ENCODE results near the gene HBM. TPM values are rescaled to one million over a fixed set of nuclear protein-coding genes. Genes with fewer than 3 reads are reported as not detected.
"Not testable (repeated sequence)": the region's sequence is repeated elsewhere in the genome, so short reads cannot be mapped to it uniquely, and the experiment has no call there.

The HBM gene
- total RNA-seq, 1 experiment from 2014 or later = not detected

- no peak for ATAC-seq
- no peak overlapping the region for H3K27ac ChIP-seq (ENCODE audit: low read length)
- no TSS peak for BruUV-seq (replicated peaks)
Observed at GRCh38 chr16:159136-159849, 6.5 kb upstream of the HBM start.

GRCh38 chr16:160242-160641, 5.5 kb upstream of the HBM start:
- ATAC-seq; H3K27me3 ChIP-seq (ENCODE audit: control insufficient read depth, insufficient read depth, low read length); CTCF ChIA-PET; H3K4me3 ChIP-seq (ENCODE audit: low read depth in 2 of 2, low read length in 2 of 2); H3K9me3 ChIP-seq (ENCODE audit: control insufficient read depth, insufficient read depth, low read depth, low read length); H3K36me3 ChIP-seq (ENCODE audit: control insufficient read depth, insufficient read depth, low read length); intact Hi-C loops (cut with micrococcal nuclease; ENCODE audit: unreplicated experiment); in situ Hi-C loops (cut with HindIII; ENCODE audit: low pct_unique_long_range_greater_than_20kb, low sequenced_read_pairs); BruUV-seq (replicated peaks); DNase-seq (ENCODE audit: low read depth, low spot score); H3K27ac ChIP-seq (ENCODE audit: low read length); H3K4me1 ChIP-seq (ENCODE audit: control insufficient read depth, insufficient read depth, low read length); POLR2A ChIA-PET: not testable (repeated sequence)

More at GRCh38 chr16:159136-159849, 6.5 kb upstream of the HBM start:
- Histone ChIP-seq H3K36me3 (ENCODE audit: control insufficient read depth, insufficient read depth, low read length) (no peaks in the 10 kb centered on the region), H3K4me1 (ENCODE audit: control insufficient read depth, insufficient read depth, low read length) (peaks cover 4% of the 10 kb centered on the region), H3K27me3 (ENCODE audit: control insufficient read depth, insufficient read depth, low read length) (no peaks in the 10 kb centered on the region), H3K9me3 (ENCODE audit: control insufficient read depth, insufficient read depth, low read depth, low read length) (no peaks in the 10 kb centered on the region), H3K4me3 (ENCODE audit: low read depth in 2 of 2, low read length in 2 of 2) (no peak overlapping the region)
- POLR2A ChIA-PET = interaction anchor here (0.8 kb wide), 1 partner anchor 26 kb away, joined by 4 read pairs; no protein-coding TSS in a partner anchor
- no peak for DNase-seq (ENCODE audit: low read depth, low spot score)
- CTCF ChIA-PET = no interaction called here
- TF ChIP-seq CTCF (IDR thresholded peaks at IDR 0.05) (no peak), SIN3A (IDR thresholded peaks at IDR 0.05; ENCODE audit: borderline replicate concordance, insufficient read depth, low read depth, low read length) (no peak), REST (IDR thresholded peaks at IDR 0.05; ENCODE audit: insufficient read depth in 1 of 2, low read depth in 2 of 2, low read length in 1 of 2) (no peak), POLR2AphosphoS5 (IDR thresholded peaks at IDR 0.05; ENCODE audit: low read depth, low read length) (no peak), TCF7L2 (IDR thresholded peaks at IDR 0.05; ENCODE audit: low read depth, low read length) (no peak)
- in situ Hi-C loops (cut with HindIII; ENCODE audit: low pct_unique_long_range_greater_than_20kb, low sequenced_read_pairs) = no loop called here
- intact Hi-C loops (cut with micrococcal nuclease; ENCODE audit: unreplicated experiment) = no loop called here

GRCh38 chr16:160691-161190, 5.0 kb upstream of the HBM start:
- Histone ChIP-seq H3K4me3 (ENCODE audit: low read depth in 2 of 2, low read length in 2 of 2) (no peak overlapping the region), H3K36me3 (ENCODE audit: control insufficient read depth, insufficient read depth, low read length) (no peaks in the 10 kb centered on the region), H3K9me3 (ENCODE audit: control insufficient read depth, insufficient read depth, low read depth, low read length) (no peaks in the 10 kb centered on the region), H3K4me1 (ENCODE audit: control insufficient read depth, insufficient read depth, low read length) (no peaks in the 10 kb centered on the region), H3K27ac (ENCODE audit: low read length) (no peak overlapping the region), H3K27me3 (ENCODE audit: control insufficient read depth, insufficient read depth, low read length) (no peaks in the 10 kb centered on the region)
- TF ChIP-seq REST (IDR thresholded peaks at IDR 0.05; ENCODE audit: insufficient read depth in 1 of 2, low read depth in 2 of 2, low read length in 1 of 2) (no peak), POLR2AphosphoS5 (IDR thresholded peaks at IDR 0.05; ENCODE audit: low read depth, low read length) (no peak), TCF7L2 (IDR thresholded peaks at IDR 0.05; ENCODE audit: low read depth, low read length) (no peak), CTCF (IDR thresholded peaks at IDR 0.05) (no peak), SIN3A (IDR thresholded peaks at IDR 0.05; ENCODE audit: borderline replicate concordance, insufficient read depth, low read depth, low read length) (no peak)
- in situ Hi-C loops (cut with HindIII; ENCODE audit: low pct_unique_long_range_greater_than_20kb, low sequenced_read_pairs) (no loop called here), intact Hi-C loops (cut with micrococcal nuclease; ENCODE audit: unreplicated experiment) (no loop called here)
- DNase-seq (ENCODE audit: low read depth, low spot score) (no peak), ATAC-seq (no peak)
- BruUV-seq (replicated peaks) = no TSS peak
- CTCF ChIA-PET = interaction anchor here (0.8 kb wide), 1 partner anchor 54 kb away, joined by 3 read pairs; no protein-coding TSS in a partner anchor
- POLR2A ChIA-PET = no interaction called here
